T-helper 1 cell (primary cell): ENCODE results near the gene SHC1.
A peak's percentile ranks its signal among the peaks of the same experiment; 100 is the strongest.

Source experiments
- DNase-seq, 5 donors: peaks; one replicate each; pipeline ENCODE4 v3.0.0-alpha.2; 2012 to 2020

Gene SHC1

DNA sequence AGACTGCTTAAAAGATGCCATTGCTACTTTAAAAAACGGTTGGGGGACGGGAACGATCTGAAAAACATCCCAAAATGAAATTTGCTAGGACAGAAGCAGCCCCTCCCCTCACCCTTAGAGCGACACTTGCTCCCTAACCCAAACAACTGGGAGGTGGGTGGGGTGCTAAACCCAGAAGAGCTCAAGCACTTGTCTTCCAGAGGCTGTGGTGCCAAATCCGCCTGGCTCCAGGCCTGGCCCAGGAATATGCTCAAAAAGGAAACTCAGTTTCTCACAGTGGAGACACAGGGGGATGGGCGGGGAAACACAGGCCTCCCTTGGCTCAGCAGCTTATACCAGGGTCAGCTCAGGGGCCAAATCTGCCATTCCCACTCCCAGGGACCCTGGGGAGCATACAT, 14.0 kb downstream of the SHC1 start:
- no peak for DNase-seq

- peak; percentile 61 to 89 (median 71) for DNase-seq
Observed at GRCh38 chr1:154955718-154956543, 14.6 kb downstream of the SHC1 start, which contains the start of gene PBXIP1. TSS of gene PBXIP1 (minus strand) at chr1:154956099. CDS start at chr1:154953721, 2,378 bp downstream.

DNA sequence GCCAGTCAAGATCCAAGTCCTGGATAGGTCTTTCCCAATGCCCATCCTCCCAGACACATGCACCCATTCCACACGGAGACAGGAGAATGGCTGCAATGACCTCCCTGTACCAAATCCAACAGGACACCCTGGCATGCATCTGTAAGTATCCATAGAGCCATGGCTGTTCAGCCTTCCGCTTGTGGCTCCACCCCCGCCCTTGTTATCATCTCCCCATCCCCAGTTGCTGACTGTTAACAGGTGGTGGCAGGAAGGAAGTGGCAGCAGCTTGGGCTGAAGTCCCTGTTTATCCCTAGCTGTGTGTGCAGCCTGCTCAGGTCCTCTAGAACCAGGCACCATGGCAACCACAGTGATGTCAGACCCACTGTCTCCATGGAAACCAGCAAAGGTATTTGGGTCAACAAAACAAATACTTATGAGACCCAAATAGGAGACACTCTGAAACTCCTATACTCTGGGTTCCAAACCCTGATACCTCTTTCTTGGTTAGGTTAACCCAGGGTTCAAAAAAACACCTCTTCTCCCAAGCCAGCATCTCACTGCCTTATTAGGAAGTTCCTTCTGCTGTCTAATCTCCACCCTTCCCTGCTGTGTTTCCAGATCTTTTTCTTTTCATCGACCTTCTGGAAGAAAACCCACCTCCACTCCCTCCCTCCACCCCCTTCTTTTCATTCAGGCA, 15.4 kb downstream of the SHC1 start:
- DNase-seq, result peak; percentile 88 to 97 (median 95)

GRCh38 chr1:154954541-154954940, 16.0 kb downstream of the SHC1 start:
- no peak for DNase-seq

GRCh38 chr1:154953611-154954038, 16.9 kb downstream of the SHC1 start:
- DNase-seq, result no peak

- no peak for DNase-seq
Observed at GRCh38 chr1:154952664-154953063, 17.9 kb downstream of the SHC1 start.

- peak; percentile 50 to 71 (median 59) for DNase-seq
Observed at GRCh38 chr1:154951901-154952657, 18.5 kb downstream of the SHC1 start.

DNA sequence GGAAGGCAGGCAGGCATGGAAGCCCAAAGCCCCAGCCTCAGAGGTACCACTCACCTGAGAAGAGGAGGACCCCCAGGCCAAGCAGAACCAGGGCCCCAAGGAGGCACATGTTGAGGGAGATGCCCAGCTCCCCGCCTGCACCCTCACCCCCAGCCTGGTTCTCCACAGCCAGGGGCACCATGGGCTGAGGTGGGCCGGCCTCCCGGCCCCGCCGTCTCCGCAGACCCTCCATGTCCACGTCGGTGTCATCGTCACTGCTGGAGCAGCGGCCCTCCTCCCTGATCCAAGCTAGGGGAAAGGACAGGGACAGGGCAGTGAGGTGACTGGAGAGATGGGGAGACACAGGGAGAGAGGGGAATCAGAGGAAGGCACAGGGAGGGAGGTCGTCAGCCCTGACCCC, 22.5 kb downstream of the SHC1 start:
- DNase-seq, result no peak

GRCh38 chr1:154945962-154946850, 24.3 kb downstream of the SHC1 start:
- no peak for DNase-seq

- no peak for DNase-seq
Observed at GRCh38 chr1:154945160-154945961, 25.2 kb downstream of the SHC1 start.

- no peak for DNase-seq
Observed at GRCh38 chr1:154944401-154945159, 26.0 kb downstream of the SHC1 start.

- peak in 1 of 5 donors; percentile 58 for DNase-seq
Observed at GRCh38 chr1:154943649-154944400, 26.7 kb downstream of the SHC1 start.

GRCh38 chr1:154941333-154942013, 29.1 kb downstream of the SHC1 start:
- no peak for DNase-seq

- peak in 1 of 5 donors; percentile 70 for DNase-seq
Observed at GRCh38 chr1:154940651-154941194, 29.8 kb downstream of the SHC1 start.

GRCh38 chr1:154940213-154940560, 30.4 kb downstream of the SHC1 start:
- no peak for DNase-seq

GRCh38 chr1:154938604-154939399, 31.7 kb downstream of the SHC1 start:
- DNase-seq, result no peak

GRCh38 chr1:154937988-154938386, 32.6 kb downstream of the SHC1 start:
- no peak for DNase-seq
